ENCODE measurements around the gene ARHGAP18. TPM values are rescaled to one million over a fixed set of nuclear protein-coding genes. Genes with fewer than 3 reads are reported as not detected.

The ARHGAP18 gene
- total RNA-seq, 2 donors from 2014 or later = 12.1 to 12.4 TPM

- no peak for DNase-seq
- intact Hi-C loops (cut with DNase I) = no loop called here
- ATAC-seq = peak in 1 of 2 donors; percentile 67
Observed at GRCh38 chr6:129635396-129636130, 74.4 kb downstream of the ARHGAP18 start.

GRCh38 chr6:129634411-129635230 is 75.4 kb downstream of the ARHGAP18 start:
- DNase-seq (no peak), ATAC-seq (no peak)
- intact Hi-C loops (cut with DNase I) = no loop called here

- DNase-seq (no peak), ATAC-seq (no peak)
- intact Hi-C loops (cut with DNase I) = no loop called here
Observed at GRCh38 chr6:129633529-129633928, 76.4 kb downstream of the ARHGAP18 start.

GRCh38 chr6:129632172-129632613 is 77.8 kb downstream of the ARHGAP18 start:
- DNase-seq = no peak
- intact Hi-C loops (cut with DNase I) = no loop called here
- ATAC-seq = no peak

GRCh38 chr6:129631070-129631469 is 78.9 kb downstream of the ARHGAP18 start:
- no peak for ATAC-seq
- intact Hi-C loops (cut with DNase I) = no loop called here
- no peak for DNase-seq

- intact Hi-C loops (cut with DNase I) = no loop called here
- DNase-seq (no peak), ATAC-seq (no peak)
Observed at GRCh38 chr6:129630596-129630995, 79.4 kb downstream of the ARHGAP18 start.

- no peak for ATAC-seq
- intact Hi-C loops (cut with DNase I) = no loop called here
- DNase-seq = no peak
Observed at GRCh38 chr6:129628101-129628815, 81.7 kb downstream of the ARHGAP18 start.

GRCh38 chr6:129624488-129624887 is 85.5 kb downstream of the ARHGAP18 start:
- intact Hi-C loops (cut with DNase I) = no loop called here
- no peak for ATAC-seq
- no peak for DNase-seq

- DNase-seq = no peak
- no peak for ATAC-seq
- intact Hi-C loops (cut with DNase I) = no loop called here
Observed at GRCh38 chr6:129623008-129623732, 86.8 kb downstream of the ARHGAP18 start.

GRCh38 chr6:129621252-129621651 is 88.7 kb downstream of the ARHGAP18 start:
- ATAC-seq (no peak), DNase-seq (no peak)
- intact Hi-C loops (cut with DNase I) = no loop called here

GRCh38 chr6:129620234-129620610 is 89.8 kb downstream of the ARHGAP18 start:
- no peak for DNase-seq
- no peak for ATAC-seq
- intact Hi-C loops (cut with DNase I) = no loop called here

GRCh38 chr6:129619579-129620233 is 90.3 kb downstream of the ARHGAP18 start:
- ATAC-seq (no peak), DNase-seq (no peak)
- intact Hi-C loops (cut with DNase I) = no loop called here

- ATAC-seq (no peak), DNase-seq (no peak)
- intact Hi-C loops (cut with DNase I) = no loop called here
Observed at GRCh38 chr6:129617986-129618385, 92.0 kb downstream of the ARHGAP18 start.

- intact Hi-C loops (cut with DNase I) = no loop called here
- DNase-seq = no peak
- no peak for ATAC-seq
Observed at GRCh38 chr6:129615496-129615895, 94.5 kb downstream of the ARHGAP18 start.

GRCh38 chr6:129615020-129615419 is 95.0 kb downstream of the ARHGAP18 start:
- ATAC-seq = no peak
- intact Hi-C loops (cut with DNase I) = no loop called here

GRCh38 chr6:129614464-129614863 is 95.5 kb downstream of the ARHGAP18 start:
- intact Hi-C loops (cut with DNase I) = no loop called here
- DNase-seq = no peak
- ATAC-seq = no peak

More at GRCh38 chr6:129615020-129615419, 95.0 kb downstream of the ARHGAP18 start:
- DNase-seq = no peak

- ATAC-seq = no peak
- intact Hi-C loops (cut with DNase I) = no loop called here
- no peak for DNase-seq
Observed at GRCh38 chr6:129612440-129612839, 97.5 kb downstream of the ARHGAP18 start.

GRCh38 chr6:129609635-129610034 is 100.3 kb downstream of the ARHGAP18 start:
- intact Hi-C loops (cut with DNase I) = no loop called here
- peak in 1 of 2 donors; percentile 34 for ATAC-seq

More at GRCh38 chr6:129609635-129610034, 100.3 kb downstream of the ARHGAP18 start:
- DNase-seq = no peak
